HL-60 (cell line): ENCODE measurements around the gene TMC4.
A peak's percentile ranks its signal among the peaks of the same experiment; 100 is the strongest.
"Not testable (repeated sequence)": the region's sequence is repeated elsewhere in the genome, so short reads cannot be mapped to it uniquely, and the experiment has no call there.

Experiments
- DNase-seq, 2 experiments: peaks; one replicate each; pipeline ENCODE4 v3.0.0-alpha.2; 2010 to 2020; ENCODE audit warnings: low read depth in 1 of 2, low spot score in 1 of 2
- H3K27ac ChIP-seq: fragments of 250-450 bp; sonication (Bioruptor Pico); replicated peaks from 2 replicates; pipeline ENCODE4 v1.5.1; 2020; ENCODE audit warnings: mild to moderate bottlenecking, moderate library complexity
- H3K27me3 ChIP-seq: fragments of 250-450 bp; sonication (Bioruptor Pico); 2 replicates; pipeline ENCODE4 v1.5.1; 2021; ENCODE audit warnings: mild to moderate bottlenecking, moderate library complexity; ENCODE audit not compliant: insufficient read depth, poor library complexity, severe bottlenecking
- H3K4me3 ChIP-seq: replicated peaks from 2 replicates; pipeline ENCODE4 v1.5.1; 2011; ENCODE audit warnings: mild to moderate bottlenecking, control low read depth, low read length; ENCODE audit not compliant: insufficient read depth
- CTCF ChIP-seq: IDR thresholded peaks from one replicate; pipeline ENCODE4 v1.5.1; 2011; ENCODE audit warnings: low read length, control low read depth, inconsistent platforms; ENCODE audit not compliant: insufficient read depth
- GABPA ChIP-seq: IDR thresholded peaks from 2 replicates; pipeline ENCODE4 v1.6.1; 2012; ENCODE audit warnings: low read depth
- POLR2AphosphoS5 ChIP-seq: IDR thresholded peaks from 2 replicates; pipeline ENCODE4 v1.6.1; 2012; ENCODE audit warnings: low read depth
- SPI1 ChIP-seq: IDR thresholded peaks from 2 replicates; pipeline ENCODE4 v1.6.1; 2012; ENCODE audit warnings: low read depth, mild to moderate bottlenecking, borderline replicate concordance
- TF ChIP-seq, protein P1 (sequence below): IDR thresholded peaks from 2 replicates; pipeline ENCODE4 v1.6.1; 2012; ENCODE audit warnings: low read depth; ENCODE audit not compliant: insufficient replicate concordance

Gene TMC4

GRCh38 chr19:54201172-54201701 is 28.3 kb upstream of the TMC4 start:
- H3K4me3 ChIP-seq = peak overlapping the region; percentile 77
- peak overlapping the region; percentile 89 for H3K27ac ChIP-seq
- TF ChIP-seq POLR2AphosphoS5 (no peak), SPI1 (no peak)
- TF ChIP-seq, protein P1, sequence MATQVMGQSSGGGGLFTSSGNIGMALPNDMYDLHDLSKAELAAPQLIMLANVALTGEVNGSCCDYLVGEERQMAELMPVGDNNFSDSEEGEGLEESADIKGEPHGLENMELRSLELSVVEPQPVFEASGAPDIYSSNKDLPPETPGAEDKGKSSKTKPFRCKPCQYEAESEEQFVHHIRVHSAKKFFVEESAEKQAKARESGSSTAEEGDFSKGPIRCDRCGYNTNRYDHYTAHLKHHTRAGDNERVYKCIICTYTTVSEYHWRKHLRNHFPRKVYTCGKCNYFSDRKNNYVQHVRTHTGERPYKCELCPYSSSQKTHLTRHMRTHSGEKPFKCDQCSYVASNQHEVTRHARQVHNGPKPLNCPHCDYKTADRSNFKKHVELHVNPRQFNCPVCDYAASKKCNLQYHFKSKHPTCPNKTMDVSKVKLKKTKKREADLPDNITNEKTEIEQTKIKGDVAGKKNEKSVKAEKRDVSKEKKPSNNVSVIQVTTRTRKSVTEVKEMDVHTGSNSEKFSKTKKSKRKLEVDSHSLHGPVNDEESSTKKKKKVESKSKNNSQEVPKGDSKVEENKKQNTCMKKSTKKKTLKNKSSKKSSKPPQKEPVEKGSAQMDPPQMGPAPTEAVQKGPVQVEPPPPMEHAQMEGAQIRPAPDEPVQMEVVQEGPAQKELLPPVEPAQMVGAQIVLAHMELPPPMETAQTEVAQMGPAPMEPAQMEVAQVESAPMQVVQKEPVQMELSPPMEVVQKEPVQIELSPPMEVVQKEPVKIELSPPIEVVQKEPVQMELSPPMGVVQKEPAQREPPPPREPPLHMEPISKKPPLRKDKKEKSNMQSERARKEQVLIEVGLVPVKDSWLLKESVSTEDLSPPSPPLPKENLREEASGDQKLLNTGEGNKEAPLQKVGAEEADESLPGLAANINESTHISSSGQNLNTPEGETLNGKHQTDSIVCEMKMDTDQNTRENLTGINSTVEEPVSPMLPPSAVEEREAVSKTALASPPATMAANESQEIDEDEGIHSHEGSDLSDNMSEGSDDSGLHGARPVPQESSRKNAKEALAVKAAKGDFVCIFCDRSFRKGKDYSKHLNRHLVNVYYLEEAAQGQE = no peak
- no peaks in the 10 kb centered on the region for H3K27me3 ChIP-seq
- DNase-seq = no peak

GRCh38 chr19:54199401-54199800 is 26.4 kb upstream of the TMC4 start:
- Histone ChIP-seq H3K27ac (no peak overlapping the region), H3K27me3 (no peaks in the 10 kb centered on the region), H3K4me3 (no peak overlapping the region)
- DNase-seq = no peak
- TF ChIP-seq CTCF (no peak), GABPA (no peak), SPI1 (no peak), POLR2AphosphoS5 (no peak)
- TF ChIP-seq, protein P1 = no peak

GRCh38 chr19:54197121-54197520 is 24.2 kb upstream of the TMC4 start:
- Histone ChIP-seq H3K4me3 (no peak overlapping the region), H3K27ac (no peak overlapping the region), H3K27me3 (no peaks in the 10 kb centered on the region)
- TF ChIP-seq GABPA (no peak), POLR2AphosphoS5 (no peak), SPI1 (no peak), CTCF (no peak)
- no peak for DNase-seq

GRCh38 chr19:54196536-54196935 is 23.6 kb upstream of the TMC4 start:
- TF ChIP-seq CTCF (no peak), GABPA (no peak), POLR2AphosphoS5 (no peak), SPI1 (no peak)
- TF ChIP-seq, protein P1 = no peak
- DNase-seq = no peak
- Histone ChIP-seq H3K4me3 (no peak overlapping the region), H3K27ac (no peak overlapping the region), H3K27me3 (no peaks in the 10 kb centered on the region)

- not testable (repeated sequence) for H3K27ac ChIP-seq, H3K4me3 ChIP-seq, H3K27me3 ChIP-seq, DNase-seq
These were observed 21.5 kb upstream of the TMC4 start for GRCh38 chr19:54194463-54194862.
